HG02884 (cell line): ENCODE results near the gene IFT122.
"Not testable (repeated sequence)": the region's sequence is repeated elsewhere in the genome, so short reads cannot be mapped to it uniquely, and the experiment has no call there.

Experiments used
- ATAC-seq: cut with Tn5 transposase; IDR thresholded peaks from one replicate; pipeline ENCODE4 v1.9.1; 2021; ENCODE audit warnings: mild to moderate bottlenecking, moderate library complexity; ENCODE audit not compliant: unreplicated experiment

IFT122 gene

DNA sequence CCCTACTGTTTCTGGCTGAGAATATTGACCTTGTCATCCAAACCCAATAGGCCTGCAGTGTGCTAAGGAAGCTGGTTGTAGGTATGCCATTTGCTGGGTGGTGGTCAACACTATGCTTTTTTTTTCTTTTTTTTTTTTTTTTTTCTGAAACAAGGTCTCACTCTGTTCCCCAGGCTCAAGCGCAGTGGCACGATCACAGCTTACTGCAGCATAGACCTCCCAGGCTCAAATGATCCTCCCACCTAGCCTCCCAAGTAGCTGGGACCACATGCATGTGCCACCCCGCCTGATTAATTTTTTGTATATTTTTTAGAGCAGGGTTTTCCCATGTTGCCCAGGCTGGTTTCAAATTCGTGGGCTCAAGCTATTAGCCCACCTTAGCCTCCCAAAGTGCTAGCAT is 52.7 kb downstream of the IFT122 start:
- ATAC-seq: no peak

DNA sequence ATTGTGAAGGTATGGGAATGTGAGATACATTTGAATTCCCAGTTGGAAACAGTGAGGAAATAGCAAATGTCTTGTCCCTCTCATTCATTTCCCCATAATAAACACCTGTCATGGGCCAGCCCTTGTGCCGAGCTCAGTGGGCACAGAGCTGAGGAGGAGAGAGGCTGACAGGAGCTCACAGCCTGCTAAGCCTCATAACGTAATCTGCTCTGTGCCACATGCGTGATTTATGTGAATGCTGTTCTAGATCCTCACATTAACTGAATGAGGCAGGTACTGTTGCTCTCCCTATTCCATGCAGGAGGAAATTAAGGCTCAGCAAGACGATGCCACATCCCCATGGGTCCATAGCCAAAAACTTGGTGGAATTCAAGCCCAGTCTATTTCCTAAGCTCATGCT is 53.2 kb downstream of the IFT122 start:
- ATAC-seq: no peak

DNA sequence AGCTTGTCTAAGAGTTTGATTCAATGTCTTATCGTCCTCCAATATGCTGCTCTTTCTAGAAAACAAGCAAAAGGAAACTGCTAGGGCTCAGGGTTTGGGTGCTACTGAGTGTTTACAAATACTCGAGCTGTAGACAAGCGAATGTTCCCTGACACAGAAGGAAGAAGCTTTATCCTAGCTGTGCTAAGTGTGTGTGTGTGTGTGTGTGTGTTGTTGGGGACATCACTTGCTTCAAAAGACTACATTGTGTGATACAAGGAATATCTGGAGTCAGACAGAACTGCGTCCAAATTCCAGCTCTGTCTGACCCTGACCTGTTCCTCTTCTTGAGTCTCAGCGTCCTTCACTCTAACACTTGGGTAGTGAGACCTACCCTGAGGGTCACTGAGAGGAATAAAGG is 54.5 kb downstream of the IFT122 start:
- ATAC-seq: not testable (repeated sequence)

GRCh38 chr3:129495006-129495639 is 55.1 kb downstream of the IFT122 start:
- ATAC-seq: not testable (repeated sequence)

DNA sequence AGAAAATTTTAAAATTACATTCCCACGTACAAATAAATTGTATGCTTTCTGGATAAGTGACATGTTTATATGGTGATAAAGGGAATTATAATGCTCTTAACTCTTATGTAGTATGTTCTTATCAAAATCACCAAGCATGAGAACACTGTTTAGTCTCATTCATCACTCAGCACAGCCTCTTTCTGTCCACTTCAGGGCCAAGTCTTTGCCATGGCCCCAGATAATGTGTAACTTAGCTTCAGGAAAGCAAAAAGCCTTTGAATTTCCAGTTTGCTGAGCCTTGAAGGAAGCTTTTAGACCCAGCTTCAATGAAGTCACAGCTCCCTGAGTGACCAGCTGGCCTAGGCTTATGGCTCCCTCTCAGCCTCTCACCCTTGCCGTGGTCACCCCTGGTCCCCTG is 57.9 kb downstream of the IFT122 start:
- not testable (repeated sequence) for ATAC-seq

DNA sequence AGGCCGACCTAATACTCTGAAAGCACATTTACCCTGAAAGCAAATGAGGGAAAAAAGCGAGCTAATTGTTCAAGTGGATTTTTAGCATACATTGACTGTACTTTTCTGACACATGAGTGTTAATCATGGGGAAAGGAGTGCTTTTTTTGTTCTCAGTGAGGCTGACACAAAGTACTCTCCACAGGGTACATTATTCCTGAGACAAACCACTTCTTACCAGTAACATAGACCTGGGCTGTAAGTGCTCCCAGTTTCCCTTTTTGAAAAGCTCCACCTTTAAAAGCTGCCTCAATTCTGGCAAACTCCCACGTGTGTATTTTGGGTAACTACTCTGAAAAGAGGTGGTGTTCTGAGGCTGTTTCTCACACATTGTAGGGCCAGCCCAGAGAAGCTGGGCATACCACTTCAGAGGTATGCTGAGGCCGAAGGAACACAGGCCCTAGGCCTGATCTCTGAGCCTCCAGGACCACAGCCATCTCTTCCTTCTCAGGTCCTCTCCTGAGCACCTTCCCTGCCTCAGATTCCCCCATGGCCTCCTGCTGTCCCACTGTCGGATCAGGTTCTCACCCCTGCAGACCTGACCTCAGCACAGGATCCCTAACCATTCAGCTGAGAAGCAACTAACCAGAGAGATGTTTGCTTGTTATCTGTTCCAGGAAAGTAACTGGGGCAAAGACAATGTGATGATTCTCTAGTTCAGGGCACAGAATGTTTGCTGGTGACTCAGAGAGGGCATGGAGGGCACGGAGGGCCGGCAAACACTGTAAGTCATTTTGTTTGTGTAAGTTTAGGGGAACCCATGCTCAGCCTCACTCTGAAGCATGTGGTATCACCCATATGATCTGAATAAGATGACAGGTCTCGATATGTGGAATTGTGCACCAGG is 58.8 kb downstream of the IFT122 start:
- not testable (repeated sequence) for ATAC-seq

DNA sequence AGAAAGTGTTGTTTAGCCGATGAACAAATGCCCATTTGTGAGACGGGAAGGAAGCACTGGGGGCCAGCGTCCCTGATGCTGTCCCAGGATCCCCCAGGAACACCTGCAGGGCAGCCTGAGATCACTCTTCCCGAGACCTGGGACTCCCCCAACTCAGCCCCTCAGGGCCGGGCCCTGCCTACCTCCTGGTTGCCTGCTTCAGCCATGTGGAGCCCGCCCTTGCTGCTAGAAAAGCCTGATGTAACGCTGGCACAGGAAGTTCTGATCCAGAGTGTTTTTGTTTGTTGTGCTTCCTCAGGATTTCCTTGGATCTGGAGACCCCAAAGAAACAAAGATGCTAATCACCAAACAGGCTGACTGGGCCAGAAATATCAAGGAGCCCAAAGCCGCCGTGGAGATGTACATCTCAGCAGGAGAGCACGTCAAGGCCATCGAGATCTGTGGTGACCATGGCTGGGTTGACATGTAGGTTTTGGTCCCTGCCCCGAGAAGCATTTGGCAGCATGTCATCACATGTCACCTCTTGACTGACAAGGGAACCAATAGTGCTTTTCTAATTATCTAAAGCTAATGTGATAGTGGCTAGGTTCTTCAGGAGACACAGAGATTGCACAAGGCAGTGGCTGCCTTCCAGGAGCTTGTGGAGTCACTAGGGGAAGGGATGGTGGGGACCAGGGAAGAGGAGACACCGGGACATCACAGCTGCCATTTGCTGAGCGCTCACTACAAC is 59.7 kb downstream of the IFT122 start:
- ATAC-seq: not testable (repeated sequence)

DNA sequence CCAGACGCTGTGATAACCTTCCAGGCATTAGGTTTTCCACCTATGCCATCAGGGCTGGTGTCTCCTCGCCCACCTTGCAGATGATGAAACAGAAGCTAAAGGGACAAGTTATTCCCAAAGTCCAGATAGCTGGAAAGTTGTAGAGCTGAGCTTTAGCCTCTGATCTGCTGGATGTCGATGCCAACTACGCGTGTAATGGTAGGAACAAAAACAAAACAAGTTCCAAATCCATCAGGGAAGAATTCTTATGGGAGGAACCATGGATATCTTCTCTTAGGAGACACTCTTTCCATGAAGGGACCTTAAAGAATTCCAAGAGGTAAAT is 60.3 kb downstream of the IFT122 start:
- no peak for ATAC-seq

DNA sequence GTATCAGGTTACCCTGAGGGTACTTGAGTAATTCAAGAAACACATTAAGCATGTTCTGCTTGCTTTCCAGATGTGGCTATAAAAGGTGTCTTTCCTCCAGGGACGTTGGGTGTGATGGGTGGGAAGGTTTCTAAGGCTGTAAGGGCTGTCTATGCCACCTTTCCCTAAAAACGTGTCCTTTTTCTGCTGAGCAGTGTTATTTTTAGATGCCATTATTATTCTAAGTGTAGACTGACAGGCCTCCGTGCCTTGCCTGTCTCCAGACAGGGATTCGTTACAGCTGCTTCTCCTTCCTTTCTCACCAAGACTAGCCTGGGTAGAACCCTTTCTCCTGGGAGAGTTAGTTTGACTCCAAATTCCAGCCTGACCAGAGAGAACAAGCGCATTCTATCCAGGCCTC is 61.6 kb downstream of the IFT122 start:
- no peak for ATAC-seq

DNA sequence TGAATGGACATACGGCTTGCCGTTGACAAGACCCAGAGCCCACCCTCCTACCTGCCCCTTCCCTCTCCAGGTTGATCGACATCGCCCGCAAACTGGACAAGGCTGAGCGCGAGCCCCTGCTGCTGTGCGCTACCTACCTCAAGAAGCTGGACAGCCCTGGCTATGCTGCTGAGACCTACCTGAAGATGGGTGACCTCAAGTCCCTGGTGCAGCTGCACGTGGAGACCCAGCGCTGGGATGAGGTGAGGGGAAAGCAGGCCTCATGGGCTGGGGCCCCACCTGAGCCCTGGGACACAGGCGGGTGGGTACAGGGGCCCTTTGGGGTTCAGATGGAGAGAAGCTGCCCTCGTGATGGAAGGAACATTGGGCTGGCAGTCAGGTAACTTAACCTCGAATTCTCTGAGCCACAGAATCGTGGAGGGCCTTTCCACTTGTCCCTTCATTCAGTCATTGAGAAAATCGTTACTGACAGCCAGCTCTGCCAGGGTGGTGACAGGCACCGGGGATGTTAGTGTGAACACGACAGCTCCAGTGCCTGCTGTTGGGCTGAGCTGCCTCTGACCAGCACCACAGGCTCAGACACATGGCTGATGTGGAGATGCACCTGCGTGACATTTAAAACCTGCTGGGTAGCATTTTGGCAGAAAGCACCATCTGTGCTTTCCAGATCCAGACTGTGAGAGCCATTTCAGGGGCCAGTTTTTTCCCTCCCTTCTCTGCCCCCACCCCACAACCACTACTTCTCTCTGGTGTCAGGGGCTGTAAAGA is 62.8 kb downstream of the IFT122 start:
- no peak for ATAC-seq

DNA sequence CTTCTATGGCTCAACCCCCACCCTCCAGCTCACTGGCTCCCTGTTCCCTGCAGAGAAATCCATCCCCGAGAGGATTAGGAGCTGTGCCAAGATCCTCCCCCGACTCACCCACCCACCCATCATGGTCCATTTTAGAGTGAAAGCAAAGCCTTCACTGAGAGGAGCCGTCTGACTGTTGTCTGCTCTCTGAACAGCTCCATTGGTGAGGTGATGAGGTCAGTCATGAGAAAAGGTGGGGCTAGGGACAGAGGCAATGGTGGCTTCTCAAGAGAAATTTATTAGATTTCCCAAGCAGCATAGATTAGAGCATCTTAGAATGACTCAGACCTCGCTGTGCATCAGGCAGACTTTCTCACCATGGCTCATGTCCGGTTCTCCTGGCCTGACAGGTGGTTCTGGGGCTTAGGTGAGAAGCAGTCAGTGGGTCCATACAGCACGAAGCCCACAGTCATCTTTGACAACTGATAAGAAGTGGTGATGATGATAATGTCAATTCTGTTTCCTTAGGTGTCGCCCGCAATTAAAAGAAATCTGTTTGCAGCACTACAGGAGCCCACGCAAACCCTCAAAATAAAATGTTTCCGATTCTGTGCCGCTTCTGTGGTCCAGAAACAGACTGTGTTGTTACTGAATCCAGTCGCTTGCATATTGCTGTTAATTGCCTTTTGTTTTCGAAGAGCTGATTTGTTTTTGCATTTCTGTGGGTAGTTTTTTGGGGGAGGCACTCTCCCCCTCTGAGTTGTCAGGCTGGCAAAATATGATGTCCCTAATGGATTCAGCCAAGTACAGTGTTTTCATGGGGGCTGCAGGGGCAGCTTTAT is 63.7 kb downstream of the IFT122 start:
- no peak for ATAC-seq

DNA sequence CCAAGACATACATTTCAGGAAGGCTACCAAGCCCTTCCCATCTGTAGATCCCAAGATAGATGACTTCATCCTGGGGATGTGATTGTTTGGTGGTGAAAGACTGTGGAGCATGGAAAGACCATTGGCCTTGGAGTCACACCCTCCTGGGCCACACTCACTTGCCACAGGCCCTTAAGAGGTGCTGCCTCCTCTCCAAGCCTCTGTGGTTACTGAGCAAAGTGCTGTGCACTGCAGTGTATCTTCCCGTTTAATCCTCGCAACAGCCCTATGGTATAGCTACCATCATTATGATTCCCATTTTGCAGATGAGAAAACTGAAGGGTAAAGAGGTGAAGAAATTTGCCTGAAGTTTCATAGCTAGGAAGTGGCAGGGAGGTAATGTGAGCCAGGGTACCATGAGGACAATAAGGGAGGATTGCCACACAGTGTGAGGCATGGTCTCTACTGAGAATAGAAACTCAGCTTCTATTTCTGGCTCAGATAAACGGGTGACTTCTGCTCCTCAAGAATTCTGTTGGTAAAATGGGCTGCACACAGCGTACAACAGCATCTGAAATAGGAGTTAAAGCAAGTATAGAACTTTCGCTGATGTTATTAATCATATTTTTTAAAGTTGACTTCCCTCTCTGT is 64.6 kb downstream of the IFT122 start:
- no peak for ATAC-seq

GRCh38 chr3:129505341-129505740 is 65.3 kb downstream of the IFT122 start:
- ATAC-seq: no peak

- ATAC-seq: no peak
Observed at GRCh38 chr3:129506231-129506742, 66.3 kb downstream of the IFT122 start.

GRCh38 chr3:129507181-129507831 is 67.3 kb downstream of the IFT122 start:
- ATAC-seq: no peak

GRCh38 chr3:129512595-129512994 is 72.6 kb downstream of the IFT122 start:
- no peak for ATAC-seq

DNA sequence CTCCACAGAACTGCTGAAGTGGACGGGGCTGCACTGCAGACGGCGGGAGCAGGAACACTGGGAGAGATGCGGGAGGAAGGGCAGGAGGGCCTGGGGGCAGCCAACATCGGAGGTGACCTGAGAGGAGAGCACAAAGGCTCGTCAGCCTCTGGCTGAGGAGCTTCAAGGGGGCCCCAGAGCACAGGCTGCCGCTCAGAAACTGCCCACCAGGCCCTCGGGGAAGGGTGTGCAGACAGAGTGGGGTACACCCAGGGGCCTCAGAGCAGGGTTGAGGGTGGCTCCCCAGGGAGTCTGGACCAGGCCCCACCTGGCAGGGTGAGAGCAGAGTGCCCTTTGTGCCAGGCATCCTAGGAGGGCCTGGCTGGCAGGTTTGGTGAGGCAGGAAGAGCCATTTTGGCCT is 73.7 kb downstream of the IFT122 start:
- ATAC-seq: no peak

DNA sequence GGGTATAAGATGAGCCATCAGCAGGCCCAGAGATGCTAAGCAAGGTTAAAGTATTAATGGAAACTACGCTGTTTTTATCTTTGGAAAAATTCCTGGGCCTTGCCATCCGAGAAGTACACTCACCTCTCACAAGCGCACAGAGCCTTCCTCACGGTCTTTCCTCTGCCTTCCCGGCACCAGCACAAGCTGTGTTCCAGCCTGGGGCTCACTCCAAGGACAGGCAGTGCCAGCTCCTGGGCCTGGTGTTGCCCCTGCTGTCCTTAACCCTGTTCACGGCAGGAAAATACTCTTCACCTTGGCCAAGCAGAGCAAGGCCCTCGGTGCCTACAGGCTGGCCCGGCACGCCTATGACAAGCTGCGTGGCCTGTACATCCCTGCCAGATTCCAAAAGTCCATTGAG is 74.1 kb downstream of the IFT122 start:
- ATAC-seq: no peak

GRCh38 chr3:129514563-129514962 is 74.5 kb downstream of the IFT122 start:
- no peak for ATAC-seq
